Muscle layer of colon (tissue), 2 donors: Measurements from ENCODE around the gene NCS1.

ENCODE experiments used
- H3K27ac ChIP-seq: one replicate; pipeline ENCODE4 v1.7.0; 2013; ENCODE audit warnings: low read depth, mild to moderate bottlenecking, low read length, moderate library complexity
- H3K27me3 ChIP-seq, 2 donors: one replicate each; pipeline ENCODE4 v1.7.0; 2013; ENCODE audit warnings: low read length in 2 of 2, mild to moderate bottlenecking in 2 of 2; ENCODE audit not compliant: insufficient read depth in 2 of 2, control insufficient read depth in 1 of 2
- H3K36me3 ChIP-seq: one replicate; pipeline ENCODE4 v1.7.0; 2013; ENCODE audit warnings: mild to moderate bottlenecking, low read length; ENCODE audit not compliant: insufficient read depth
- H3K4me1 ChIP-seq: one replicate; pipeline ENCODE4 v1.7.0; 2013; ENCODE audit warnings: mild to moderate bottlenecking, low read length; ENCODE audit not compliant: insufficient read depth
- H3K4me3 ChIP-seq, 2 donors: one replicate each; pipeline ENCODE4 v1.7.0; 2013; ENCODE audit warnings: low read length in 2 of 2, low read depth in 1 of 2, mild to moderate bottlenecking in 1 of 2, moderate library complexity in 1 of 2
- H3K9ac ChIP-seq: one replicate; pipeline ENCODE4 v1.7.0; 2013; ENCODE audit warnings: low read length
- H3K9me3 ChIP-seq: one replicate; pipeline ENCODE4 v1.7.0; 2013; ENCODE audit warnings: mild to moderate bottlenecking, low read length
- donor health status: abdominal sarcoma.
- donor health status: Adenocarcinoma of cecum.

The NCS1 gene

GRCh38 chr9:130236436-130236985 lies 64.3 kb downstream of the NCS1 start:
- Histone ChIP-seq H3K27me3 (no peaks in the 10 kb centered on the region), H3K4me1 (peaks cover 62% of the 10 kb centered on the region), H3K9me3 (no peaks in the 10 kb centered on the region), H3K36me3 (peaks cover 20% of the 10 kb centered on the region), H3K27ac (peak overlapping the region; percentile 73), H3K9ac (no peak overlapping the region), H3K4me3 (no peak overlapping the region)

GRCh38 chr9:130237076-130237475 lies 64.9 kb downstream of the NCS1 start:
- H3K9me3 ChIP-seq: no peaks in the 10 kb centered on the region
- H3K36me3 ChIP-seq: peaks cover 20% of the 10 kb centered on the region
- H3K4me1 ChIP-seq: peaks cover 62% of the 10 kb centered on the region
- H3K27ac ChIP-seq: peak overlapping the region; percentile 73
- no peak overlapping the region for H3K4me3 ChIP-seq
- no peaks in the 10 kb centered on the region for H3K27me3 ChIP-seq
- H3K9ac ChIP-seq: no peak overlapping the region

DNA sequence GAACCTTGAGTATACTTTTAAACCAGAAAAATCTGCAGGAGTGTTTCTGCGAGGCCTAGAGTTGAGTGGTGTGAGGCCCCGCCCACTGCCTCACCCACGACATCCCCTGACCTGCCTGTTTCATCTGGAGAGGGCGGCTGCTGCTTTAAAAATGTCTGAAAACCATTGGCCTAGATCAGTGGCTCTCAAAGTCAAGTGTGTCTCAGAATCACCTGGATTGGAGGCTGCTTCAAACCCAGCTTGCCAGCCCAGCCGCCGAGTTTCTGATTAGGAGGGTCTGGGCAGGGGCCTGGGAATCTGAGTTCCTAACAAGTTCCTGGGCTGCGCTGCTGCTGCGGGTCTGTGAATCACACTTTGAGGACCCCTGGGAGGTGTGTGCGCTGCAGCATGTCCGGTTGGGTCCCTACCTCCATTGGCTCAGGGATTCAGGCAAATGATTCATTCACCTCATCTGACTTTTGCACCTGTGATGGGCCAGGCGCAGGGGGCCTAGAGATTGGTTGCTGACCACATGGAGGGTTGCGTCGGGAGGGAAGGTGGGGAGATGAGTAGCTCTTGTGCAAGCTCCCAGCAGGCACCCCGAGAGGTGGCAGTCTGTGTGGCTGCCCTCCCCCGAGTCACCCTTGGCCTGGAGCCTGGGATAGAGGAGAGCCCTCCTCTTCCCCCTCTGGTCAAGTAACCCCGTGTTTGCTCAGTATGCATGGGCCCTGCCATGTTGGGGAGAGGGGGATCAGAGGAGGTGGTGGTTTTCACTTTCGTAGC lies 65.7 kb downstream of the NCS1 start:
- Histone ChIP-seq H3K27ac (peak overlapping the region; percentile 73), H3K36me3 (peaks cover 16% of the 10 kb centered on the region), H3K9me3 (no peaks in the 10 kb centered on the region), H3K4me1 (peaks cover 67% of the 10 kb centered on the region), H3K27me3 (no peaks in the 10 kb centered on the region), H3K9ac (no peak overlapping the region), H3K4me3 (no peak overlapping the region)

DNA sequence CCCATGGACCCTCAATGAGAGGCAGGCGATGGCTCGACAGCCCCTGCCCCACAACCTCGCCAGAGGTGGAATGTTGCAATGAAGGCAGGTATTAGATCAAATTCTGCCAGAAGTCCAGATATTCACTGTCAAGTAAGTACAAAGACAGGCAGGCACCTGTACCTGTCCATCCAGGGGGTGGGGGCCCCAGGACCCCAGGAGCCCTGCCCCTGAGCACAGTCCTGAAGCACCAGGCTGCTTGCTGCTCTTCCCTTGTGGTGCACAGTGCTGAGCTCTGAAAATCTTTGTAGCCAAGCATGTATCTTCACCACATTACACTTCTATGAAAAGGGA lies 67.1 kb downstream of the NCS1 start:
- no peak overlapping the region for H3K27ac ChIP-seq
- peaks cover 66% of the 10 kb centered on the region for H3K4me1 ChIP-seq

GRCh38 chr9:130239741-130240241 lies 67.6 kb downstream of the NCS1 start:
- H3K27ac ChIP-seq: peak overlapping the region; percentile 3
- H3K4me1 ChIP-seq: peaks cover 62% of the 10 kb centered on the region
- H3K4me3 ChIP-seq: no peak overlapping the region
- H3K9ac ChIP-seq: no peak overlapping the region
- no peaks in the 10 kb centered on the region for H3K36me3 ChIP-seq
- H3K9me3 ChIP-seq: no peaks in the 10 kb centered on the region
- H3K27me3 ChIP-seq: no peaks in the 10 kb centered on the region

More for the DNA sequence above, 67.1 kb downstream of the NCS1 start:
- peaks cover 3% of the 10 kb centered on the region for H3K36me3 ChIP-seq
- H3K27me3 ChIP-seq: no peaks in the 10 kb centered on the region
- H3K9me3 ChIP-seq: no peaks in the 10 kb centered on the region
- no peak overlapping the region for H3K9ac ChIP-seq
- H3K4me3 ChIP-seq: no peak overlapping the region

- Histone ChIP-seq H3K27ac (peak overlapping the region; percentile 3), H3K9ac (no peak overlapping the region), H3K36me3 (no peaks in the 10 kb centered on the region), H3K27me3 (no peaks in the 10 kb centered on the region), H3K4me3 (no peak overlapping the region), H3K9me3 (no peaks in the 10 kb centered on the region), H3K4me1 (peaks cover 54% of the 10 kb centered on the region)
These were observed 68.4 kb downstream of the NCS1 start for GRCh38 chr9:130240410-130241197.

DNA sequence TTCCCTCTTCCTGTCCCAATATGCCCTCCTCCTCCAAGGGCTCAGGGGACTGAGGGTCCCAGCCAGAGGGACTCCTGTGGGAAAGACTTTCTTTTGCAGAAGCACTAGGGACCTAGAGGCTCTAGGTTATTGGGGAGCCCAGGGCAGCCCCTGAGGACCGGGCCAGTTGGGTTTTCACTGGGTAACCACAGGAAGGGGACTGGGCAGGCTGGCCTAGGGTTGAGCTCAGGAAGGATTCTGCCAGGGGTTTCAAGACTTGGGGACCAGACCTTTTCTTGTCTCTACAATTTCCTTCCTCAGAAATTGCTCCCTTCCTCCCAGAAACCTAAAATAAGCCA lies 69.0 kb downstream of the NCS1 start:
- Histone ChIP-seq H3K36me3 (no peaks in the 10 kb centered on the region), H3K27ac (no peak overlapping the region), H3K9ac (no peak overlapping the region), H3K4me1 (peaks cover 48% of the 10 kb centered on the region), H3K27me3 (no peaks in the 10 kb centered on the region), H3K9me3 (no peaks in the 10 kb centered on the region), H3K4me3 (no peak overlapping the region)

DNA sequence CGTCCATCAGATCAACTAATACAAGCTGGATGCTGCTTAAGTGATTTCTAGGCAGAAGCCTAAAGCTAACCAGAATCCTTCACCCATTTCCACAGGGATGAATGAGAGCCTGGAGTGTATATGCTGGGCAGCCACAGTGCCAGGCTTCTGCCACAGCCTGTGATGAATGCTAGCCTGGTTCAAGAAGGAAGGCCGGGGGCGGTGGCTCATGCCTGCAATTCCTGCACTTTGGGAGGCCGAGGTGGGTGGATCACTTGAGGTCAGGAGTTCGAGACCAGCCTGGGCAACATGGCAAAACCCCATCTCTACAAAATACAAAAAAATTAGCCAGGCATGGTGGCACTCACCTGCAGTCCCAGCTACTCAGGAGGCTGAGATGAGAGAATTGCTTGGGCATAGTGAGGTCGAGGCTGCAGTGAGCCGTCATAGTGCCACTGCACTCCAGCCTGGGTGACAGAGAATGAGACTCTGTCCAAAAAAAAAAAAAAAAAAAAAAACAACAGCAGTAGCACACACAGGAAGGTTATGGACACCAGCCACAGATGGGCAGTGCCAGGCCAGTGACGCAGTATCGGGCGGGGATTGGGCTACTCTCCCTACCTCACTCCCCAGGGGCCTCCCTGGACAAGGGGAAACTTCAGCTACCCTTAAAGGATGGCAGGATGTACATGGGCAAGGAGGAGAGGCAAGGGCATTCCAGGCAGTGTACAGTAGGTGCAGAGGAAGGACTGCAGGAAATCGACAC lies 70.2 kb downstream of the NCS1 start:
- Histone ChIP-seq H3K4me1 (peaks cover 37% of the 10 kb centered on the region), H3K4me3 (peak overlapping the region in 1 of 2 donors; percentile 38), H3K9me3 (no peaks in the 10 kb centered on the region), H3K27me3 (no peaks in the 10 kb centered on the region), H3K27ac (no peak overlapping the region), H3K9ac (no peak overlapping the region), H3K36me3 (no peaks in the 10 kb centered on the region)

DNA sequence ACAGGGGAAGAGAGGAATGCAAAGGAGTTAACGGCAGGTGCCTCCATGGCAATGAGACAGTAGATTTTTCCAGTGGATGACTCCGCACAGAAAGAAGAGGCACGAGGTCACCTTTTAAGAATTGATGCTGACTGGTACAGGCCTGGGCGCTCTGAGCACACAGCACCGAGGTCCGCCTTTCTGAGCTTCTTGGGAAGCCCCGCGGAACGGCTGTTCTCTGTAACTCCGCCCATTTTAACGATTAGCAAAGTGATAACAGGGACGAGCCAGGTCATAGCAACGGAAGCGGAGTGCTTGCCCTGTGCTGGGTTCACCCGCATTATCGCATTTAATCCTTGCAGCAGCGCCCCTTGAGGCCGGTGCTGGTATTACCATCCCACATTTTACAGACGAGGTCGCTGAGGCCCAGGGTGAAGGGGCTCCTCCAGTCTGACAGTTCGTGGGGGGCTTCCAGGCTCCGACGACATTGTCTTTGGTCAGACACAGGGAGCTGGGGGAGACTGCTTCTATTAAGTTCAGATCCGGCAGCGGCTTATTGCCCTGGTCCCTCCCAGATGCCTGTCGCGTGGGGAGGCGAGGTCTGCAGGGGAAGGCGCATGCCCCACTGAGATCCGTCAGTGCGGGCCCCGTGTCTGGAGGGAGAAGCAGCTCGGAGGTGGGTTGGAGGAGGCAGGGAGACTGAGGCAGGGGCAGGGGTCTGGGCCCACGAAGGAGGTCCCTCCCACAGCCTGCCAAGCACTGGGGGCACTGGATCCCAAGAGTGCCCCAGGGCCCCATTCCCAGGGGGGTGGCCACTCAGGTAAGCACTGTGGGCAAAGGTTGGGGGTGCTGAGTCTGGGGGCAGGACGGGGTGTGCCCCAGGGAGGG lies 71.0 kb downstream of the NCS1 start:
- Histone ChIP-seq H3K9ac (no peak overlapping the region), H3K27ac (no peak overlapping the region)

GRCh38 chr9:130243882-130244170 lies 71.6 kb downstream of the NCS1 start:
- Histone ChIP-seq H3K27me3 (no peaks in the 10 kb centered on the region), H3K36me3 (no peaks in the 10 kb centered on the region), H3K4me1 (peaks cover 23% of the 10 kb centered on the region), H3K9ac (no peak overlapping the region), H3K4me3 (no peak overlapping the region), H3K9me3 (no peaks in the 10 kb centered on the region), H3K27ac (no peak overlapping the region)

More for the DNA sequence above, 71.0 kb downstream of the NCS1 start:
- Histone ChIP-seq H3K4me1 (peaks cover 29% of the 10 kb centered on the region), H3K9me3 (no peaks in the 10 kb centered on the region), H3K36me3 (no peaks in the 10 kb centered on the region), H3K4me3 (peak overlapping the region; percentile 11 to 38), H3K27me3 (no peaks in the 10 kb centered on the region)
